Measurements from ENCODE around the gene GAS2.

The GAS2 gene

GRCh38 chr11:22859756-22860155 is 193.3 kb downstream of the GAS2 start:
- TF ChIP-seq, protein P1, sequence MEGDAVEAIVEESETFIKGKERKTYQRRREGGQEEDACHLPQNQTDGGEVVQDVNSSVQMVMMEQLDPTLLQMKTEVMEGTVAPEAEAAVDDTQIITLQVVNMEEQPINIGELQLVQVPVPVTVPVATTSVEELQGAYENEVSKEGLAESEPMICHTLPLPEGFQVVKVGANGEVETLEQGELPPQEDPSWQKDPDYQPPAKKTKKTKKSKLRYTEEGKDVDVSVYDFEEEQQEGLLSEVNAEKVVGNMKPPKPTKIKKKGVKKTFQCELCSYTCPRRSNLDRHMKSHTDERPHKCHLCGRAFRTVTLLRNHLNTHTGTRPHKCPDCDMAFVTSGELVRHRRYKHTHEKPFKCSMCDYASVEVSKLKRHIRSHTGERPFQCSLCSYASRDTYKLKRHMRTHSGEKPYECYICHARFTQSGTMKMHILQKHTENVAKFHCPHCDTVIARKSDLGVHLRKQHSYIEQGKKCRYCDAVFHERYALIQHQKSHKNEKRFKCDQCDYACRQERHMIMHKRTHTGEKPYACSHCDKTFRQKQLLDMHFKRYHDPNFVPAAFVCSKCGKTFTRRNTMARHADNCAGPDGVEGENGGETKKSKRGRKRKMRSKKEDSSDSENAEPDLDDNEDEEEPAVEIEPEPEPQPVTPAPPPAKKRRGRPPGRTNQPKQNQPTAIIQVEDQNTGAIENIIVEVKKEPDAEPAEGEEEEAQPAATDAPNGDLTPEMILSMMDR (IDR thresholded peaks at IDR 0.05; ENCODE audit: borderline replicate concordance, control extremely low read depth, extremely low read depth, insufficient read depth, missing control alignments), result no peak
- DNase-seq (ENCODE audit: low spot score), result no peak
- in situ Hi-C loops (cut with MboI; ENCODE audit: low sequenced_read_pairs, unreplicated experiment), result no loop called here

GRCh38 chr11:22860241-22860640 is 193.8 kb downstream of the GAS2 start, which contains the start of gene CCDC179:
Gene CCDC179, minus strand, starts transcription at chr11:22860474. Its CDS starts 53 bp downstream, at chr11:22860421.
- TF ChIP-seq, protein P1 (IDR thresholded peaks at IDR 0.05; ENCODE audit: borderline replicate concordance, control extremely low read depth, extremely low read depth, insufficient read depth, missing control alignments), result no peak
- no peak for DNase-seq (ENCODE audit: low spot score)
- in situ Hi-C loops (cut with MboI; ENCODE audit: low sequenced_read_pairs, unreplicated experiment), result no loop called here
